Femur (tissue), 1 donor: ENCODE measurements around the gene ADCY4.
"Not testable (repeated sequence)": the region's sequence is repeated elsewhere in the genome, so short reads cannot be mapped to it uniquely, and the experiment has no call there.

Source experiments
- DNase-seq: peaks from one replicate; pipeline ENCODE4 v3.0.0-alpha.2; 2017

The ADCY4 gene

GRCh38 chr14:24366721-24367513, 32.0 kb upstream of the ADCY4 start:
- DNase-seq, result peak; percentile 94

DNA sequence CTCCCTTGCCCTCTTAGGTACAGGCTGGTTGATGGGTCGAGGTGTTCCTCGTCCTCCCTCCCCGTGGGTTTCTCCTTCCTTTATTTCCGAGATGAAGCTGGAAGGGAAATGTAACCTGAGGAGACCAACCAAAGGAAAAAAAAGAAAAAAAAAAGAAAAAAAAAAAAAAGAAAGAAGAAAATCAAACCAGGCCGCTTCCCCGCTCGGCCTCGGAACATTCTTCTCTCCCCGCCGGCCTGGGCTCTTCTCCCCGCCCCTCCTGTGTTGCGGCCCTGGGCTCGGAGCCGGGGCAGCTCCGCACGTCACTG, 31.5 kb upstream of the ADCY4 start:
- no peak for DNase-seq

DNA sequence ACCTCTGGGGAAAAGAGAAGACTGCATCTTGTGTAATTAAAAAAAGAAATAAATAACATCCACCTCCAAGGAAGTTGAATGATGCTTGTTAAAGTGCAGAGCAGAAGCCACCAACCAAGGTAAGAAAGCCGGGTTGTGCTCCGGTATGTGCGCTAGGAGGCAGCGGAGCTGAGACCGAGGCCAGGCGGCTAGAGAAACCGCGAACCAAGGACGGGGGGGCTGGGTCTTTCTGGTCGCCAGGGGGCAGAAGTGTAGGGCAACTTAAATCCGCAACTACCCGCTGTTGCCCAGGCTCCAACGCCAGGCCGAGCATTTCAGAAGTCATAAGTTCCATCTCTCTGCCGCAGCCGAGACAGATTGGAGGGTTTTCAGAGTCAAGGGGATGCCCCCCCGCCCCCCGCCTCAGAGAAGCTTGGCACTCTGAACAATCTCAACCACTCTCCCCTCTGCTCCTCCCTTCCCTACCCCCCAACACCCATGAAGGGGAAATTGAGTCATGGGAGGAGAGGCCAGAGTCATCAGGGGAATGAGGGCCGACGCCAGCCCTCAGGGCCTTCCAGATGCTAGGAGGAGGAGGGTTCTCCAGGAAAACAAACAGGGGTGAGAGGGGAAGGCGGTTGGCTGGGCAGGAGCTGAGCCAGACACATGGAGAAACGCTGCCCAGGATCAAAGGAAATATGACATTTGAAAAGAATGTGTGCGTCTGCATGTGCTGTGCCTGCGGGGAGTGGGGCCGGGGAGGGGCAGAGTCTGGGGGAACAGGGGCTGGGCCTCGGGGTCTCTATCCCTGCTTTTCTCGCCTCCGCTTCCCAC, 30.9 kb upstream of the ADCY4 start:
- peak; percentile 92 for DNase-seq

DNA sequence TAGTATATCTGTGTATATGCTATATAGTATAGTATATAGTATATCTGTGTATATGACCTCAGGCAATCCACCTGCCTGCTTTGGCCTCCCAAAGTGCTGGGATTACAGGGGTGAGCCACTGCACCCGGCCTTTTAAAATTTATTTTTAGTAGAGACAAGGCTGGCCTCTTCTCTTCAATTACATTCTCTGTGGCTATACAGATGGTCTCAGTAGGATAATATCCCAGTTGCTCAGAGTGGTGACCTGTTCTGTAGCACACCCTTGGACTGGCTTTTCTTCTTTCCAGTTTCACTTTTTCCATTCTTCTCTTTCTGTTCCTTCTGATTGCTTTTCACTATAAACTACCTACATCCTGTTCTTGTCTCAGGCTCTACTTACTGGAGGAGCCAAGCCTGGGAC, 30.0 kb upstream of the ADCY4 start:
- no peak for DNase-seq

GRCh38 chr14:24363401-24363800, 28.5 kb upstream of the ADCY4 start:
- no peak for DNase-seq

DNA sequence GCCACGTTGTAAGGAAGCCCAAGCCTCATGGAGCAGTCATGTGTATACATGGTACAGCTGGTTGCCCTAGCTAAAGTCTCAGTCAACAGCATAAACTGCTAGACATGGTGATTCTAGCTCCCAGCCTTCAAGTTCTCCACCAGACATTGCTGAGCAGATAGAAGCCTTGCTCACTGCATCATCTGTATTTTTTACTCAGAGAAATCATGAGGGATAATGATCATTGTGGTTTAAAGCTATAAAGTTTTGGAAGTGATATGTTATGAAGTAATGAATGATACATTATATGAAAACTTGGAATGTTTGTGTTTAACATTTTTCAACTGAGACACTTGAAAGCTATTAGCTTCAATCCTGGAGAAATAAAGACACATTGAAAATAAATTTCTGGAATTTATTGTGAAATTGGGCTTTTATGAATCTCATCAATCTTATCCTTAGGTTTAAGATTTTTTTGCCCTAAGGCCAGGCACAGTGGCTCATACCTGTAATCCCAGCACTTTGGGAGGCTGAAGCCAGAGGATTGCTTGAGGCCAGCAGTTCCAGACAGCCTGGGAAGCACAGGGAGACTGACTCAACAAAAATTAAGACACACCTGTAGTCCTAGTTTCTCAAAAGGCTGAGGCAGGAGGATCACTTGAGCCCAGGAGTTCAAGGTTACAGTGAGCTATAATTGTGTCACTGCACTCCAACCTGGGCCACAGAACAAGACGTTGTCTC, 27.5 kb upstream of the ADCY4 start:
- DNase-seq, result no peak

DNA sequence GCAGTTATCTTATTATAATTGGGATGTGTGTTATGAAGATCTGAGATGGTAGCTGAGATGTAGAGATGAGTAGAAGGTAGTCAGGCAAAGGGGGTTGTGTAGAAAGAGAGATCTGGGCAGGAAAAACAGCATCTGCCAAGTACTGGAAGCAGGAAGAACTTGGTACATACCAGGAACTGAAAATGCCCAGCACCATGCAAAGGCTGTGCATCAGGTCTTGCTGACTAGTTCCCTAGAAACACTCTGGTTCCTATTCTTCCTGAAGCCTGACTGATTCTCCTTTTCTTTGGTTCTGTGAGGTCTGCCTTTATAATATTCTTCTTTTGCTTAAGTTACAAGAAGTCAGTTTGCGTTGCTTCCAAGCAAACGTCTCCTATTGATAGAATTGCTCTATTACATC, 26.5 kb upstream of the ADCY4 start:
- DNase-seq, result no peak

- DNase-seq, result no peak
Observed at GRCh38 chr14:24360281-24360680, 25.4 kb upstream of the ADCY4 start.

DNA sequence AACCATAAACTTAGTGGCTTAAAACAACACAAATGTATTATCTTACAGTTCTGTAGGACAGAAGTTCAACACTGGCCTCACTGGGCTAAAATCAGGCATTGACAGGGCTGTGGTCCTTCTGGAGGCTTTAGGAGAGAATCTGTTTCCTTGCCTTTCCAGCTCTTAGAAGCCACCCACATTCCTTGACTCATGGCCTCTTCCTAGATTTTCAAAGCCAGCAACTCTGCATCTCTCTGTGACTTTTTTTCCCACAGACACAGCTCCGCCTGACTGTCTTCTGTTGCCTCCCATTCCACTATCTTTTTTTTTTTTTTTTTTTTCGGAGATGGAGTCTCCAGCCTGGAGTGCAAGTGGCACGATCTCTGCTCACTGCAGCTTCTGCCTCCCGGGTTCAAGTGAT, 21.3 kb upstream of the ADCY4 start:
- no peak for DNase-seq

DNA sequence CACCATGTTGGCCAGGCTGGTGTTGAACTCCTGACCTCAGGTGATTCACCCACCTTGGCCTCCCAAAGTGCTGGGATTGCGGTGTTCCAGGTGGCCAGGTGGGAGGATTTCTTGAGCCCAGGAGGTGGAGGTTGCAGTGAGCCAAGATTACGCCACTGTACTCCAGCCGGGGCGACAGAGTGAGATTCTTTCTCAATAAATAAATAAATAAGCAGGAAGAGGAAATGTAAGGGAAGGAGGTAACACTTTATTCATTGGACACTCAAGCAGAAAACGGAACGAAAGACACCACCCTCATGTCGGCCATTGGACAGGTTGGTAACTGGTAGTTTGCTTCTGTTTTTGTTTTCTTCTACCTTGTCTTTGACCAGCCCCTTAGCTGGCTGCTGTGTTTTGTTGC, 20.1 kb upstream of the ADCY4 start:
- no peak for DNase-seq

- not testable (repeated sequence) for DNase-seq
Observed at GRCh38 chr14:24354482-24354825, 19.6 kb upstream of the ADCY4 start.

DNA sequence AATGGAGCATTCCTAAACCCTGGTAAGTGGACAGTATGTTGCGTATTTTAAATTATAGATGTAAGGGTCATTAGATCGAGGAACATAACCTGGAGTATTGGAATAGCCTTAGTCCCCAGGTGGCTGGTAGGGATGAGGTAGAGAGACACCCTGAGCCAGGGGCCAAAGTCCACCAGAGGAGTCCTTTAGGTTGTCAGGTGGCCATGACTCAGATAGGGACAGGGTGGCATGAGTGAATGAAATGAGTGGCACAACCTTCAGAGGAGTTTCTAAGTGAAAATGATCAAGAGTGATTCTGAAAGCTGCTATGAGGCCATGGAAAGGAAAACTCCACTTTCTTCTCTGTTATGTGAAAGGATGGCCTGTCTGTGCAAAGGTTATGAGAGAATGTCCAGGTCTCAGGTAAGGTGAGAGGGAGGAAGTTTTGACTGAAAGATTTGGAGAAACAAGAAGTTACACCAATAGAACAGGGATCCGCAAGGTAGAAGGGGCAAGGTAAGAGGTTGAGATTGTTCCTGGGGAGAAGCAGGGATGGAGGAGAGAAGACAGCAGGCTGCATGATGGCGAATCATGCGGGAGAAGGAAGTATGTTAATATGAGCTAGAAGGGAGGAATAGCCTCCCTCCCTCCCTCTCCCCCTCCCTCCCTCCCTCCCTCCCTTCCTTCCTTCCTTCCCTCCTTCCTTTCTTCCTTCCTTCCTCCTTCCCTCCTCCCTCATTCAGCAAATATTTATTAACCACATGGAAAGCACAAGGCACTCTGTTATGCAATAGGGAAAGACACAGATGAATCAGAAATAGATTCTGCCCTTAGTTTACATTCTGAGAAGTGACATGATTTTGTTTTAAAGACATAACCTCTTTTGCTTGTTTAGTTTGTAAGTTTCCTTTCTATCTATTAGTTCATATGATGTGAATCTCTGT, 18.9 kb upstream of the ADCY4 start:
- no peak for DNase-seq

DNA sequence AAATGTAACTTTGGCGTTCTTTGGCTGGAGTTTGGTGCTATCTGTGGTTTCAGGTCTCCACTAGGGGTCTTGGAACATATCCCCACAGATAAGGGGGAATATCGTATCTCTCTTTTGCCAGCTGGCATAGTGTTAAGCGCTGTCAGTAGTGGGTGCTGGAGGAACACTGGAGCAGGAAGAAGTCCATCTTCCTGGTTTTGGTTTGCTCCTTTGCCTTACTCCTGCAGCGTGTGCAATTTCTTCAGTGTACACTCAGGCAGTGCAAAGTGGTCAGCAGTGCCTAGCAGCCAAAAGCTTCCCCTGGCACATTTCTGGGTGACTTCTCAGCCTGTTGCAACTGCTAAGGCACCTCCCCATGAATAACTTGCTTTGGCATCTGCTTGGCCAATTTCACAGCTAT, 16.6 kb upstream of the ADCY4 start:
- DNase-seq, result no peak

- DNase-seq, result no peak
Observed at GRCh38 chr14:24349742-24350141, 14.9 kb upstream of the ADCY4 start.

- no peak for DNase-seq
Observed at GRCh38 chr14:24348186-24348585, 13.3 kb upstream of the ADCY4 start.

GRCh38 chr14:24347134-24347533, 12.3 kb upstream of the ADCY4 start:
- DNase-seq, result no peak

GRCh38 chr14:24343795-24344660, 9.2 kb upstream of the ADCY4 start:
- no peak for DNase-seq

- no peak for DNase-seq
Observed at GRCh38 chr14:24342889-24343288, 8.0 kb upstream of the ADCY4 start.

DNA sequence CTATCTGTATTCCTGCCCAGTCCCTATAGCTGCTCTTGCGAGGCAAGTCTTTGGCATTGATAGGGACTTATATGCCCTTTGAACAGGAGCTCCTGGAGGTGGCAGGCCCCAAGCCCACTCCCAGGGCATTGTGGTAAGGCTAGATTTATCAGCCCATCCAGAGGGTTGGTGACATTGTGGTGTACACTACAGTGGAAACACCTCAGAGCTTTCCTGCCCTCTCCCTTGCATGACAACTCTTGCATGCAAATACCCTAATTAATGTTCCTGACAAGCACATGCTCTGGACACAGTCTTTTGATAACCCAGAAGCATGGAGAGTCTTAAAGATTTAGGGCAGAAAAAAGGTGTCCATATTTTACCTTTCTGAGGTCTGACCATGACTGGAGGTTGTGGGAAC, 5.7 kb upstream of the ADCY4 start:
- DNase-seq, result no peak

DNA sequence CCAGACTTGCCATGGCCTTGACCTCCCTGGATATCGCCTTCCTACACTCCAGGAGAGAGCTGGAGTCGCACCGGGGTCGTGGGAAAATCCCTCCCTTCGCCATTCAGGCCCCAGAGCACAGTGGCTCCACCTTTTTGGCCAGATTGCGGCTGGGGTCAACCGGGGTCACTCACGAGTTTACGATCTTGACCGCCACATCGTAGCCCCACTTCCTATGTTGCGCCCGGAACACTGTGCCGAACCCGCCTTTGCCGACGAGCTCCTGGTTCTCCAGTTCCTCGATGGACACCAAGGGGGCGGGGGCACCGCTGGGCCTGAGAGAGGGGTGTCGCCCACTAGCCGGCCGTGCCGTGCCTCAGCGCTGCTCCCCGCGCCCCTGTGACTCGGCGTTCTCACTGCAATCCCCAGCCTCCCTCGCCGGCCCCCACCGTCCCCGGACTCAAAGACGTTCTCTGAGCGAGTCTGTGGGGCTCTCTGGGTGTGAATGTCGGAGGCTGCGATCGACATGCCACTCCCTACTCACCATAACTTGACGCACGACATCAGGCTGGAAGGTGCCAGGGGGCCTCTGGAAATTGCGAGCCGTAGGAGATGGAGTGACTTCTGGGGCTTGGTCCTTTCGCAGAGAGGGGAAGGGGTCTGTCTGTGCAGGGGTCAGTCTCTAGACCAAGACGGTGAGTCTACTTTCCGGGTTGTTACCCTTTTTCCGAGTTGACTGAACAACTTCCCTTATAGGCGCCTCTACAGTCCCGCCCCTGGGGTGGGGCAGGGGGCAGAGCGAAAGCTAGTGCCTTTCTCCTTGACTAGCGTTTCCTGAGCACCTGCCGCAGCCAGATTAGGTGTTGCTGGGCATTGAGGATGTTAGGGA, 4.6 kb upstream of the ADCY4 start, which contains the start of gene RIPK3:
Gene RIPK3, minus strand, starts transcription at position 708 of the 868 bp plus-strand sequence. Its CDS starts 165 bp downstream, at position 543.
- peak; percentile 51 for DNase-seq

GRCh38 chr14:24338843-24339242, 4.0 kb upstream of the ADCY4 start:
- DNase-seq, result no peak
